T-cell (primary cell): ENCODE measurements around the gene EHF. TPM values are rescaled to one million over a fixed set of nuclear protein-coding genes. Genes with fewer than 3 reads are reported as not detected.

ENCODE experiments used
- ATAC-seq, 4 experiments: fragments of 200-7000 bp in 3 of 4; fragments of 150-1000 bp in 1 of 4; cut with Tn5 transposase; replicated peaks in 1 of 4; 1 replicate in 3 of 4; 2 replicates in 1 of 4; pipeline ENCODE4 v1.10.0; 2021; ENCODE audit warnings: moderate library complexity in 3 of 4, mild to moderate bottlenecking in 2 of 4, moderate number of reproducible peaks in 1 of 4
- CTCF ChIA-PET, 2 donors: fragments of 300-600 bp; sonication (Branson Sonifier 250); formaldehyde crosslinking; loops; one replicate each; lab custom pipeline; 2022; ENCODE audit warnings: antibody characterized with exemption in 2 of 2; lab: Charles Lee
- POLR2A ChIA-PET, 2 donors: fragments of 300-600 bp; sonication (Branson Sonifier 250); formaldehyde crosslinking; loops; one replicate each; lab custom pipeline; 2022; ENCODE audit warnings: antibody characterized with exemption in 2 of 2; lab: Charles Lee
- DNase-seq, 35 experiments: peaks; one replicate each; pipeline versions ENCODE4 v3.0.0 to v3.0.0-alpha.2; 2013 to 2023
- H3K27ac ChIP-seq: one replicate; pipeline ENCODE4 v1.5.1; 2013; ENCODE audit warnings: low read length
- H3K27me3 ChIP-seq, 2 experiments: replicated peaks in 1 of 2; 1 replicate in 1 of 2; 2 replicates in 1 of 2; pipeline versions ENCODE4 v1.6.1 to v1.7.0; 2013; ENCODE audit warnings: low read length in 1 of 2, mixed read lengths in 1 of 2; ENCODE audit not compliant: control insufficient read depth in 2 of 2, insufficient read depth in 2 of 2; ENCODE audit errors: extremely low read depth in 1 of 2
- H3K36me3 ChIP-seq, 2 donors: 1 replicate in 1 of 2; 2 replicates in 1 of 2; pipeline versions ENCODE4 v1.6.1 to v1.7.0; 2013; ENCODE audit warnings: low read length in 1 of 2; ENCODE audit not compliant: control insufficient read depth in 2 of 2, insufficient read depth in 1 of 2; ENCODE audit errors: extremely low read depth in 1 of 2
- H3K4me1 ChIP-seq, 2 experiments: 1 replicate in 1 of 2; 2 replicates in 1 of 2; pipeline versions ENCODE4 v1.6.1 to v1.7.0; 2013; ENCODE audit warnings: low read length in 2 of 2, mixed read lengths in 1 of 2; ENCODE audit not compliant: insufficient read depth in 2 of 2, control insufficient read depth in 1 of 2; ENCODE audit errors: extremely low read depth in 1 of 2
- H3K4me3 ChIP-seq, 2 donors: 1 replicate in 1 of 2; 2 replicates in 1 of 2; pipeline versions ENCODE4 v1.5.1 to v1.7.0; 2013; ENCODE audit warnings: mild to moderate bottlenecking in 2 of 2, low read length in 1 of 2, moderate library complexity in 1 of 2; ENCODE audit not compliant: control insufficient read depth in 1 of 2; ENCODE audit errors: extremely low read depth in 1 of 2
- H3K9me3 ChIP-seq: 2 replicates; pipeline ENCODE4 v1.7.0; 2013
- H3K27ac Mint-ChIP-seq, 2 donors: one replicate each; pipeline ENCODE4 v1.8.0; 2020 to 2021; ENCODE audit warnings: mild to moderate bottlenecking in 2 of 2, mixed read lengths in 2 of 2
- H3K27me3 Mint-ChIP-seq, 2 donors: one replicate each; pipeline ENCODE4 v1.8.0; 2021 to 2022; ENCODE audit warnings: mixed read lengths in 2 of 2
- H3K36me3 Mint-ChIP-seq: one replicate; pipeline ENCODE4 v1.8.0; 2021; ENCODE audit warnings: mixed read lengths
- H3K4me1 Mint-ChIP-seq, 3 donors: one replicate each; pipeline ENCODE4 v1.8.0; 2020 to 2022; ENCODE audit warnings: mixed read lengths in 3 of 3, mild to moderate bottlenecking in 1 of 3
- H3K4me3 Mint-ChIP-seq, 3 donors: one replicate each; pipeline ENCODE4 v1.8.0; 2020 to 2022; ENCODE audit warnings: mild to moderate bottlenecking in 3 of 3, mixed read lengths in 3 of 3, moderate library complexity in 3 of 3
- H3K9me3 Mint-ChIP-seq, 3 donors: one replicate each; pipeline ENCODE4 v1.8.0; 2020 to 2022; ENCODE audit warnings: mixed read lengths in 3 of 3
- WGBS: methylation state at CpG from one replicate; pipeline ENCODE4 v1.1.5; 2013; ENCODE audit warnings: missing lambda C conversion rate; ENCODE audit not compliant: insufficient coverage; 5-methylcytosine and 5-hydroxymethylcytosine counted together
- total RNA-seq, 35 experiments: library from RNA in 6 of 35; stranded (reverse) in 6 of 35; fragments of 120-200 nt in 1 of 35; gene quantifications; one replicate each; pipeline versions ENCODE4 v1.2.1 to v1.2.4 and lab custom pipeline; 2013 to 2026

Gene EHF
- total RNA-seq, 5 donors from 2014 or later (not counting 1 experiment from before 2014, with no cell fraction given), result 0.30 to 0.47 (median 0.43) TPM; not detected in 2

GRCh38 chr11:34653031-34653430 is 32.1 kb downstream of the EHF start:
- H3K36me3 Mint-ChIP-seq, result no peaks in the 10 kb centered on the region
- ChIA-PET CTCF (interaction anchor here in 1 of 2 donors (1.0 kb wide), 1 partner anchor 32 kb away, joined by 3 read pairs; no protein-coding TSS in a partner anchor), POLR2A (no interaction called here)
- H3K36me3 ChIP-seq, result no peaks in the 10 kb centered on the region
- H3K9me3 ChIP-seq, result no peaks in the 10 kb centered on the region
- H3K27me3 ChIP-seq, result peaks cover 2 to 25% of the 10 kb centered on the region in 2 experiments
- no peaks in the 10 kb centered on the region for H3K9me3 Mint-ChIP-seq
- no peak overlapping the region for H3K4me3 Mint-ChIP-seq
- WGBS, result 74% methylated on average over 3 of the region's 3 CpGs
- DNase-seq (no peak), ATAC-seq (no peak)
- peaks cover 24 to 25% of the 10 kb centered on the region in 2 donors for H3K27me3 Mint-ChIP-seq
- no peak overlapping the region for H3K27ac ChIP-seq
- peaks cover 0 to 29% of the 10 kb centered on the region in 2 experiments for H3K4me1 ChIP-seq
- H3K4me1 Mint-ChIP-seq, result peaks cover 34 to 52% (median 50%) of the 10 kb centered on the region in 3 donors
- no peak overlapping the region for H3K27ac Mint-ChIP-seq
- H3K4me3 ChIP-seq, result no peak overlapping the region

DNA sequence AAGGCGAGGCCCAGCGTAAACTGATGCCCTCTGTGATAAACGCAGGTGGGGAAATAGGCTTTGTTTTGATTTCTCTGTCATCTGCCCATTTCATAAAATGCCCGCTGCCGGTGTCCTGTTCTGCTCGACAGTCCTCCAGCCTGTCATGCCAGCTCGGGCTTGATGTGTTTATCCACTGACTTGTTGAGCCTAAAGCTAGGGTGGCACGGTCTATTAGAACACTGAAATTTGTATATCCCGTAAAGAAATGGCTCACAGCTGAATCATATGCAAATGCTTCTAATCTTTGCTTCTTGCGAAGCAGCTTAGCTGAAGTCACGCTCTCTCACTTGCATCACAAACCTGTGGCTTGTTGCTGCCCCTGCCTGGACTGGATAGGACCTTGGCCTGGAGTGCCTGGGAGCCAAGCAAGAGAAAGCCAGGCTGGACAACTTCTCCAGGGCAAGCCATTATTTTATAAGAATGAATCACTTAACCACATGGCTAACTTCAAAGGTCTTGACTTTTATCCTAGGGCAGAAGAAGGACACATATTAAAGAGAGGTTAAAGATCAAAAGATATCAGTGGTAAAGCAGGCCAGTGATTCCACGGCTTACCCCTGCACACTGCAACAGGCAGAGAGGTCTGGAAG is 33.1 kb downstream of the EHF start:
- H3K4me3 Mint-ChIP-seq, result no peak overlapping the region
- peaks cover 0 to 28% of the 10 kb centered on the region in 2 experiments for H3K4me1 ChIP-seq
- H3K27me3 ChIP-seq, result peaks cover 2 to 25% of the 10 kb centered on the region in 2 experiments
- no peaks in the 10 kb centered on the region for H3K9me3 Mint-ChIP-seq
- H3K27ac ChIP-seq, result no peak overlapping the region
- no peak overlapping the region for H3K27ac Mint-ChIP-seq
- peaks cover 28 to 33% of the 10 kb centered on the region in 2 donors for H3K27me3 Mint-ChIP-seq
- no peaks in the 10 kb centered on the region for H3K36me3 Mint-ChIP-seq
- ChIA-PET POLR2A (interaction anchor here in 1 of 2 donors (0.6 kb wide), 1 partner anchor 11 kb away, joined by 3 read pairs; no protein-coding TSS in a partner anchor), CTCF (no interaction called here)
- ATAC-seq (no peak), DNase-seq (no peak)
- H3K4me1 Mint-ChIP-seq, result peaks cover 34 to 48% (median 47%) of the 10 kb centered on the region in 3 donors
- H3K9me3 ChIP-seq, result no peaks in the 10 kb centered on the region
- no peaks in the 10 kb centered on the region for H3K36me3 ChIP-seq
- WGBS, result 80% methylated on average over 11 of the region's 12 CpGs
- H3K4me3 ChIP-seq, result no peak overlapping the region

DNA sequence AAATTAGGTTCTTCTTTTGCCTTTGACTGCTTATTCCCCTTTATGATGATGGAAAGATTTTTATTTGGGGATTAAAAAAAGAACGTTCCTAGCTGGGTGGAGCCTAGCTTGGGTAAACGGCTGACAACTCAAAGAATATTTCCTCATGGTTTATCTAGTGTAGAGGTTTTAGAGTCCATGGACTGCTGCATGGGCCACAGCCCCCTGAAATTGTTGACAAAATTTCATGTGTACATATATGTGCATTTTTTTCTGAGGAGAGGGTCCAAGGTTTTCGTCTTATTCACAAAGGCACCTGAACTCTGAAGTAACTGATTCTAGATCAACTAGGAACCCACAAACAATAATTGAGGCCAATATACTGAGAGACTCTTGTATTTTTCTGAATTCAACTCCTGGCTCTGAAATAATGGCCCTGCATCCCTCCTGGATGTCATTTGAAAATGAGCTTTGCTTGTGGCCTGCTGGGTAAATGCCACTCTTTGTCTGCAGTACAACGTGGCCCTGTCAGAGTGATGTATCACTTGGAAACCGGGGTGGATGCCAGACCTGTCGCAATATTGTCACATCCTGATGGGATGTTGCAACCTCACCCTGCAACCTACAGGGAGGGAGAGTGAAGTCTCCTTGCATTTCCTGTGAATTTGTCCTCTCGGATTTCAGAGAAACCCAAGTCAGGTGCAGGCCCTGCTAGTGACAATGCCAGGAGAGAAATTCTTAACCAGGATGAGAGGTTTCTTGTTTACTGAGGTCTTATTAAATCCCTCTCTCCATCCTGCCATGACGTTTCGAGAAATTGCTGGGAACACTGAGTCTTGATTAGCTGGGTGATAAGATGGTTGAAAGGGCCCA is 33.8 kb downstream of the EHF start:
- Histone ChIP-seq H3K36me3 (no peaks in the 10 kb centered on the region), H3K27ac (no peak overlapping the region), H3K4me1 (peaks cover 0 to 20% of the 10 kb centered on the region in 2 experiments), H3K4me3 (no peak overlapping the region), H3K9me3 (no peaks in the 10 kb centered on the region), H3K27me3 (peaks cover 2 to 23% of the 10 kb centered on the region in 2 experiments)
- 81% methylated on average over 4 of the region's 9 CpGs for WGBS
- DNase-seq (no peak), ATAC-seq (no peak)
- Mint-ChIP-seq H3K4me1 (peaks cover 29 to 41% (median 40%) of the 10 kb centered on the region in 3 donors), H3K27me3 (peaks cover 31 to 35% of the 10 kb centered on the region in 2 donors), H3K27ac (no peak overlapping the region), H3K36me3 (no peaks in the 10 kb centered on the region), H3K4me3 (no peak overlapping the region), H3K9me3 (no peaks in the 10 kb centered on the region)
- ChIA-PET CTCF (no interaction called here), POLR2A (interaction anchor here in 1 of 2 donors (0.6 kb wide), 1 partner anchor 10 kb away, joined by 3 read pairs; no protein-coding TSS in a partner anchor)

- H3K27me3 ChIP-seq, result peaks cover 2 to 20% of the 10 kb centered on the region in 2 experiments
- no peak overlapping the region for H3K27ac ChIP-seq
- Mint-ChIP-seq H3K27me3 (peaks cover 32 to 35% of the 10 kb centered on the region in 2 donors), H3K4me1 (peaks cover 23 to 34% (median 34%) of the 10 kb centered on the region in 3 donors), H3K36me3 (no peaks in the 10 kb centered on the region), H3K27ac (no peak overlapping the region), H3K4me3 (no peak overlapping the region), H3K9me3 (no peaks in the 10 kb centered on the region)
- ATAC-seq (no peak), DNase-seq (no peak)
- CTCF ChIA-PET, result no interaction called here
- 83% methylated on average over 1 of the region's 2 CpGs for WGBS
- no peaks in the 10 kb centered on the region for H3K36me3 ChIP-seq
- no peak overlapping the region for H3K4me3 ChIP-seq
- POLR2A ChIA-PET, result no interaction called here
- H3K9me3 ChIP-seq, result no peaks in the 10 kb centered on the region
- peaks cover 0 to 12% of the 10 kb centered on the region in 2 experiments for H3K4me1 ChIP-seq
Observed at GRCh38 chr11:34655335-34656008, 34.6 kb downstream of the EHF start.

DNA sequence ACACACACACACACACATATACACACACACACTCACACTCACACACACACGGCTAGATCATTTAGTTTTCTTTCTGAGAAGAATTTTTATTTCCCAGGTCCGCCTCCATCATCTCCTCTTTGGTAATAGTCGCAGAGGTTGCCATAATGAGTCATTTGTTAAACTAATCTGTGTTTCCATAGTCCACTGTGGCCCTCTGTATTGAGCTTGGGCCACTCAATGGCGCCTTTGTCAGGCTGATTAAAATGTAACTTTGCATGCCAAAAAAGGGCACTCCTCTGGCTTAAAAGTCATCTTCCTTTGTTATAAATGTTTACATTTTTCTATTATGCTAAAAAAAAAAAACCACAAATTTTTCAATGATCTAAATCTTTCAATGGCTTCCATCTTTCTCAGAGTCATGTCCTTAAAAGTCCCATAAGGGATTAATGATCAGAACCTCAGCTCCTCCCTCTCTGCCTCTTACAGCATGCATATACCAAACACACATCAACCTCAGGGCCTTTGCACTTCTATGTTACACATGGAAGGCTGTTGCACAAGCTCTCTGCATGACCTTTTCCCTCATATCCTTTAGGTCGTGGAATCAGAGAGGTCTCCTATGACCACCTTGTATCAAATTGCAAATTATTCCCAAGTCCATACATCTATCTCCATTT is 35.3 kb downstream of the EHF start:
- no peaks in the 10 kb centered on the region for H3K36me3 Mint-ChIP-seq
- Histone ChIP-seq H3K27me3 (peaks cover 2 to 20% of the 10 kb centered on the region in 2 experiments), H3K4me1 (peaks cover 0 to 6% of the 10 kb centered on the region in 2 experiments), H3K27ac (no peak overlapping the region), H3K9me3 (no peaks in the 10 kb centered on the region), H3K4me3 (no peak overlapping the region), H3K36me3 (no peaks in the 10 kb centered on the region)
- POLR2A ChIA-PET, result no interaction called here
- peaks cover 17 to 28% (median 27%) of the 10 kb centered on the region in 3 donors for H3K4me1 Mint-ChIP-seq
- 58% methylated on average over 2 of the region's 5 CpGs for WGBS
- H3K4me3 Mint-ChIP-seq, result no peak overlapping the region
- H3K27ac Mint-ChIP-seq, result no peak overlapping the region
- H3K9me3 Mint-ChIP-seq, result no peaks in the 10 kb centered on the region
- ATAC-seq, result no peak
- H3K27me3 Mint-ChIP-seq, result peaks cover 32 to 33% of the 10 kb centered on the region in 2 donors
- no peak for DNase-seq
- CTCF ChIA-PET, result no interaction called here
